Fibroblast of skin of right biceps (primary cell): ENCODE data around the gene SMARCE1.

Experiments used
- DNase-seq: peaks from one replicate; pipeline ENCODE4 v3.0.0-alpha.2; 2013

The SMARCE1 gene

GRCh38 chr17:40647624-40648383 lies at the start of gene SMARCE1:
SMARCE1 (minus strand) TSS chr17:40647818; CDS start chr17:40645802, 2,016 bp downstream.
- peak; percentile 86 for DNase-seq

GRCh38 chr17:40697297-40697696 lies 49.7 kb upstream of the SMARCE1 start:
- DNase-seq: no peak

DNA sequence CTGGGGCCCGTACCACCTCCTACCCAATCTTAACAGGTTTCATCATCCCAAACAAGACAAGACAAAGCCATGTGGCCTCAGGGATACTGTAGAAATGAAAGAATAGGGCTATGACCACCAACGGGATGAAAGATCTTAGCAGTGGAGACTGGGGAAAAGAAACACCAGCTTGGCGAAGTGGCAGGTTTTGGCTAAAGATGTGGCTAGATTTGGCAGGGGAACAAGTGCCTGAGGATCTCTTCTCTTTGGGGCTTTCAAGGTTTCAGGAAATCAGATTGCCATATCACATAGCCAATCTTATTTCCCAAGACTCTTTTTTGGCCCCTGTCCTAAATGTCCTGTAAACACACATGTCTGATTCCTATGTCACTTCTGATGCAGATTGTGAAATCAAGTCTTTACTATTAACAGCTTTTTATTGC lies 49.0 kb upstream of the SMARCE1 start:
- DNase-seq: no peak

GRCh38 chr17:40695874-40696472 lies 48.4 kb upstream of the SMARCE1 start:
- no peak for DNase-seq

- DNase-seq: no peak
Measured at GRCh38 chr17:40694584-40694983, 47.0 kb upstream of the SMARCE1 start.

GRCh38 chr17:40687106-40687505 lies 39.5 kb upstream of the SMARCE1 start:
- no peak for DNase-seq

- DNase-seq: no peak
Measured at GRCh38 chr17:40686192-40686591, 38.6 kb upstream of the SMARCE1 start.

GRCh38 chr17:40680998-40681397 lies 33.4 kb upstream of the SMARCE1 start:
- no peak for DNase-seq

GRCh38 chr17:40679523-40679907 lies 31.9 kb upstream of the SMARCE1 start:
- DNase-seq: no peak

DNA sequence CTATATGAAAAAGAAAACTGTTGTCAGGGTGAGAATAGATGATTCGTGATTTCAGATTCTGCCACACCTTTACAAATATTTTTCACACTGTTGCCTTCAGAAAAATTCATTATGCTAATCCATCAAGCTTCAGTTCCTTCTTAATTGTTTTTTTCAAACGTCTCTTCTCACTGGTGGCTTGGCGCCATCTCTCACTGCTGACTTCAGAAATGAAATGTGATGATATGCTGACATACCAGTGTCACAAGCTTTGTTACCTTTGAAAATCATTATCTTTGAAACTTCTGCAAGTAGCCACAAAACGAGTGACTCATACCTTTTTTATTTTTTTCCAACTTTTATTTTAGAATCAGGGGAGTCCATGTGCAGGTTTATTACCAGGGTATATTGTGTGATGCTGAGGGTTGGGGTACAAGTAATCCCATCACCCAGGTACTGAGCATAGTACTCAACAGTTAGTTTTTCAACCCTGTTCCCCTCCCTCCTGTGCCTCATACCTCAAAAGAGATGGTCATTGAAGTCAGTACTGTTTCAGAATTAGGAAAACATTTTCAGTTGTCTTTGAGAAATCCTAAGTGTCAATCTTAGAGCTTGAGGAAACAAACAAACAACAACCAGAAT lies 31.4 kb upstream of the SMARCE1 start:
- DNase-seq: no peak

DNA sequence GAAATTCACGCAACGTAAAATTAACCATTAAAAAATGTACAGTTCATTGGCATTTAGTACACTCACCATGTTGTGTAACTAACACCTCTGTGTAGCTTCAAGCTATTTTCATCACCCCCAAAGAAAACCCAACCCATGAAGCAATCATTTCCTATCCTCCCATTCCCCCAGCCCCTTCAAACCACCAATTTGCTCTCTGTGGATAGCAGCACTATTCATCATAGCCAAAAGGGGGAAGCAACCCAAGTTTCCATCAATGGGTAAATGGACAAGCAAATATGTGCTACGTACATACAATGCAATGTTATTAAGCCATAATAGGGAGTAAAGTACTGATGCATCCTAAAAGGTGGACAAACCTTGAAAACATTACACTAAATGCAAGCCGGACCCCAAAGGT lies 28.3 kb upstream of the SMARCE1 start:
- DNase-seq: no peak

DNA sequence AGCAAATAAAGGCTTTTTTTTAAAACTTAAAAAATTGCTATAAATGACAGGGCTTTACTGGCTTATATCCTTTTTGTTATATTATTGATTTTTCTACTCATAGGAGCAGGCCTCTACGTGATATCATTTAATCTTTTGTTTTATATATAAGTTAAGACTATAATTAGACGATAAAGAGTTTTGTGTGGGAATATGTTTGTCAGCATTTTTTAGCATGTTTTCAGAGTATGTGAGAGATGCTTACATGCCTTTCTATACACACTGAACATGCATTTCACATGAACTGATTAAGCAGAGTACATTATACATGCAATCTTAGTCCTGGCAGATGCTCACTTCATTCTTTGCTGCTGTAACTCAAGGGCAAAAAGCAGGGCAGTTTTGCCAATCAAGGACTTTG lies 25.0 kb upstream of the SMARCE1 start:
- DNase-seq: no peak

GRCh38 chr17:40671282-40671681 lies 23.7 kb upstream of the SMARCE1 start:
- no peak for DNase-seq

- DNase-seq: no peak
Measured at GRCh38 chr17:40666331-40666730, 18.7 kb upstream of the SMARCE1 start.

- DNase-seq: no peak
Measured at GRCh38 chr17:40664582-40665333, 17.1 kb upstream of the SMARCE1 start, which contains the start of gene KRT222. KRT222 (minus strand) TSS chr17:40665177; CDS start chr17:40665099, 78 bp downstream.

GRCh38 chr17:40663252-40663651 lies 15.6 kb upstream of the SMARCE1 start:
- DNase-seq: no peak

GRCh38 chr17:40659911-40660310 lies 12.3 kb upstream of the SMARCE1 start:
- no peak for DNase-seq

DNA sequence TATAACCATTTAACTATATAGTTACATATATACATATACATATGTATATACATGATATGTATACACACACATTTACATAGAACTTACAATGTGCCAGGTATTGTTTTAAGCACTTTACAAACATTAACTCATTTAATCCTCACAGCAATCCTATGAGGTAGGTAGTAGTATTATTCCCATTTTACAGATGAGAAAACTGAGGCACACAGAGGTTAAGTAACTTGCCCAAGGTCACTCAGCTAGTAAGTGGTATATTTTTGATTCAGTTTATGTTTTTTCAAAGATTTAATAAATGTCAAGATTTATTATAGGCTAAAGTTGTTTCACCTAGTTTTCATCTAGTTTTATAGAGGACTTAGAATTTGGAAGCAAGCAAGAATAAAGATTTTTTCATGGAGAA lies 10.8 kb upstream of the SMARCE1 start:
- DNase-seq: no peak

DNA sequence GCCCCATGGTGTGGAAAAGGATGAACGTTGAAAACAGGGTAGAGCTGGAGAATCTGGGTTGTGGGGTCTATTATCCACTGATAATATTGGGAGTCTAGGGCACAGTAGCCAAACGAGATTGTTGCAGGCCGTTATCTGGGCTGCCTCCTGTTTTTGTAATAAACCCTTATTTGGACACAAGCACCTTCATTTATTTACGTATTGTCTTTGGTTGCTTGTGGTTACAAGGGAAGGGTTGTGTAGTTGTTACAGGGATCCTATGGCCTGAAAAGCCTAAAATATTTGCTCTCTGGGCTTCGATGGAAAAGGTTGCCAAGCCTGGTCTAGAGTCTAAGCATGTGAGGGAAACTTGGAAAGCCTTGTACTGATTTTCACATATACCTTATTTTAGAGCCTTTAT lies 4.3 kb upstream of the SMARCE1 start:
- DNase-seq: no peak

DNA sequence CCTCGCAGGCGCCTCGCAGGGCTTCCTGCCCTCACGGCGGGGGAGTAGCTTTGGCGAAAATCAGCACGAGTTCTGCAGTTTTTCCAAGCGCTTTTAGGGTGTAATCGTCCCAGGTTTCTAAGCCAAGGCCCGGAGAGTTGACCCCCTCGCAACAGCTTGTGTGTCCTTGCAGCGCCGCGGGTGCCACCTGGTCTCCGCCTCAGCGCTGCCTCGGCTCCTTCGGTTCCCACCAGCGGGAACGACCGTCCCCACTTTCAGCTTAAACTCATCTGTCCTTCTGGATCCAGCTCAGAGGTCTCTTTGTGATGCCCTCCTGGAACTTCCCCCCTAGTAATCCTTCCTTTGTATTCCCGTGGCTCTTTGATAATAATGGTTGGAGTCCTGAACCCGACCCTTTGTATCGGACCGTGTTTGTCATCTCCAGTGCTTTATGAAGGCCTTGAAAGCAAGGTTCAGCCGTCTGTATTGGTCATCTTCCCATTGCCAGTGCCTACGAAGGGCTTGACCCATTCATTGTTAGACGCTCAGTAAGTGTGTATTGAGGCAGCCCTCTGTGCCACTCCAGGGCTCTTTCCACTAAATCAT lies 858 bp upstream of the SMARCE1 start:
- no peak for DNase-seq

GRCh38 chr17:40646791-40647623 lies 611 bp downstream of the SMARCE1 start:
- peak; percentile 55 for DNase-seq

GRCh38 chr17:40645943-40646342 lies 1.7 kb downstream of the SMARCE1 start:
- DNase-seq: no peak
